Psoas muscle (tissue), 8 donors: ENCODE results near the gene PNPLA3. TPM values are rescaled to one million over a fixed set of nuclear protein-coding genes. Genes with fewer than 3 reads are reported as not detected.
A peak's percentile ranks its signal among the peaks of the same experiment; 100 is the strongest.

Experiments
- ATAC-seq, 4 donors: fragments of 200-7000 bp; cut with Tn5 transposase; one replicate each; pipeline ENCODE4 v1.9.1; 2020; ENCODE audit warnings: moderate library complexity in 3 of 4, mild to moderate bottlenecking in 2 of 4
- DNase-seq, 2 donors: peaks; one replicate each; pipeline ENCODE4 v3.0.0-alpha.2; 2020
- H3K27ac ChIP-seq: fragments of 200-600 bp; one replicate; pipeline ENCODE4 v1.8.0; 2022
- H3K27me3 ChIP-seq, 3 donors: fragments of 200-600 bp in 1 of 3; one replicate each; pipeline versions ENCODE4 v1.6.1 to v1.8.0; 2013 to 2022; ENCODE audit warnings: low read length in 2 of 3, mild to moderate bottlenecking in 2 of 3, moderate library complexity in 1 of 3; ENCODE audit not compliant: insufficient read depth in 3 of 3
- H3K36me3 ChIP-seq, 2 donors: fragments of 200-600 bp in 1 of 2; one replicate each; pipeline versions ENCODE4 v1.6.1 to v1.8.0; 2013 to 2022; ENCODE audit warnings: low read depth in 1 of 2, mild to moderate bottlenecking in 1 of 2, moderate library complexity in 1 of 2; ENCODE audit not compliant: insufficient read depth in 1 of 2
- H3K4me1 ChIP-seq: fragments of 200-600 bp; one replicate; pipeline ENCODE4 v1.8.0; 2022
- H3K4me3 ChIP-seq: fragments of 200-600 bp; one replicate; pipeline ENCODE4 v1.8.0; 2022; ENCODE audit warnings: mild to moderate bottlenecking
- H3K9me3 ChIP-seq: fragments of 200-600 bp; one replicate; pipeline ENCODE4 v1.8.0; 2022
- WGBS, 3 donors: extraction: QIAGEN DNeasy Blood & Tissue Kit; methylation state at CpG; one replicate each; pipeline versions ENCODE4 v1.1.6 to v1.1.7; 2013; 5-methylcytosine and 5-hydroxymethylcytosine counted together
- intact Hi-C, 2 donors: fragments of 100-400 bp; cut with DNase I; formaldehyde crosslinking; loops; one replicate each; pipeline versions ENCODE4 v1.11.0 to v1.14.2; 2022
- polyA plus RNA-seq, 3 donors: library from polyadenylated mRNA; stranded (reverse); fragments of 200-250 nt; gene quantifications; one replicate each; pipeline ENCODE4 v1.2.3, GENCODE V29; 2013
- total RNA-seq, 4 donors: library from RNA; stranded (reverse); fragmentation: NEBNext Ultra II Directional in 2 of 4; extraction: Animal tissue kit (Norgen Biotek cat#: 25700) in 2 of 4; gene quantifications; one replicate each; pipeline versions ENCODE4 v1.2.1 to v1.2.4, GENCODE V29; 2021 to 2023
- TF ChIP-seq, protein P1 (sequence below): fragments of 200-600 bp; IDR thresholded peaks from one replicate; pipeline ENCODE4 v1.8.0; 2022; ENCODE audit warnings: antibody characterized with exemption
- donor health status: healthy with polysubstance abuse.
- donor health status: DM: no; HTN: no; CAD: no; lungs with moderate emphysema.
- donor health status: Bipolar disorder and iron deficiency.
- donor health status: healthy.
- donor health status: DM: yes; HTN: yes; CAD: no.
- donor health status: DM: no; HTN: no; CAD: no.
- donor health status: DM: no; HTN: no; CAD: no.
- donor health status: DM: yes; HTN: yes; CAD: no.

PNPLA3 gene
- total and polyA plus RNA-seq, 7 donors = 0.29 to 3.3 (median 0.61) TPM; not detected in 1

- Histone ChIP-seq H3K27ac (peak overlapping the region; percentile 85), H3K27me3 (peaks cover 0 to 9% (median 1%) of the 10 kb centered on the region in 3 donors), H3K4me1 (peaks cover 4% of the 10 kb centered on the region), H3K9me3 (no peaks in the 10 kb centered on the region), H3K4me3 (peak overlapping the region; percentile 71), H3K36me3 (peaks cover 0 to 10% of the 10 kb centered on the region in 2 donors)
- TF ChIP-seq, protein P1, sequence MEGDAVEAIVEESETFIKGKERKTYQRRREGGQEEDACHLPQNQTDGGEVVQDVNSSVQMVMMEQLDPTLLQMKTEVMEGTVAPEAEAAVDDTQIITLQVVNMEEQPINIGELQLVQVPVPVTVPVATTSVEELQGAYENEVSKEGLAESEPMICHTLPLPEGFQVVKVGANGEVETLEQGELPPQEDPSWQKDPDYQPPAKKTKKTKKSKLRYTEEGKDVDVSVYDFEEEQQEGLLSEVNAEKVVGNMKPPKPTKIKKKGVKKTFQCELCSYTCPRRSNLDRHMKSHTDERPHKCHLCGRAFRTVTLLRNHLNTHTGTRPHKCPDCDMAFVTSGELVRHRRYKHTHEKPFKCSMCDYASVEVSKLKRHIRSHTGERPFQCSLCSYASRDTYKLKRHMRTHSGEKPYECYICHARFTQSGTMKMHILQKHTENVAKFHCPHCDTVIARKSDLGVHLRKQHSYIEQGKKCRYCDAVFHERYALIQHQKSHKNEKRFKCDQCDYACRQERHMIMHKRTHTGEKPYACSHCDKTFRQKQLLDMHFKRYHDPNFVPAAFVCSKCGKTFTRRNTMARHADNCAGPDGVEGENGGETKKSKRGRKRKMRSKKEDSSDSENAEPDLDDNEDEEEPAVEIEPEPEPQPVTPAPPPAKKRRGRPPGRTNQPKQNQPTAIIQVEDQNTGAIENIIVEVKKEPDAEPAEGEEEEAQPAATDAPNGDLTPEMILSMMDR = no peak
- ATAC-seq (no peak), DNase-seq (no peak)
- WGBS, 3 donors = 69 to 77% (median 76%) methylated on average over 7 of the region's 7 CpGs
- intact Hi-C loops = no loop called here
Measured at GRCh38 chr22:43924877-43925276, 1.3 kb downstream of the PNPLA3 start.

GRCh38 chr22:43925433-43926348, 2.1 kb downstream of the PNPLA3 start:
- Histone ChIP-seq H3K9me3 (no peaks in the 10 kb centered on the region), H3K4me3 (peak overlapping the region; percentile 71), H3K36me3 (peaks cover 0 to 10% of the 10 kb centered on the region in 2 donors), H3K27ac (peak overlapping the region; percentile 85), H3K4me1 (peaks cover 4% of the 10 kb centered on the region), H3K27me3 (peaks cover 0 to 13% (median 0%) of the 10 kb centered on the region in 3 donors)
- ATAC-seq = peak; percentile 13 to 74 (median 69)
- peak in 1 of 2 donors; percentile 65 for DNase-seq
- intact Hi-C loops = no loop called here
- TF ChIP-seq, protein P1 = no peak
- 58 to 72% (median 60%) methylated on average over 6 of the region's 6 CpGs for WGBS, 3 donors

DNA sequence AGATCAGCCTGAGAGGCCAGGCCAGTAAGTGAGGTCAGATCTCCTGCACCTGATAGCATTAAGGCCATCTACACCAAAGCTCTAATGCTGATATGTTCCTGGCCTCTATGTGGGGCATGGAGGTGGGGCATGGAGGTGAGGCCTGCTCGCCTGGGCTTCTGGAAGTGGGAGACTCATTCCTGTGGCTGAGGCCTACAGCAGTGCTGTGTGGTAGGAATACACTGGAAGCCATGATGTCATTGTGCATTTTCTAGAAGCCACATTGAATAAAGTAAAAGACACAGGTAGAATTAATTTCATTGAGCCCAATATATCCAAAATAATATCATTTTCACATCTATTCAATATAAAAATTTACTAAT, 2.7 kb downstream of the PNPLA3 start:
- H3K27me3 ChIP-seq = peaks cover 0 to 13% (median 0%) of the 10 kb centered on the region in 3 donors

DNA sequence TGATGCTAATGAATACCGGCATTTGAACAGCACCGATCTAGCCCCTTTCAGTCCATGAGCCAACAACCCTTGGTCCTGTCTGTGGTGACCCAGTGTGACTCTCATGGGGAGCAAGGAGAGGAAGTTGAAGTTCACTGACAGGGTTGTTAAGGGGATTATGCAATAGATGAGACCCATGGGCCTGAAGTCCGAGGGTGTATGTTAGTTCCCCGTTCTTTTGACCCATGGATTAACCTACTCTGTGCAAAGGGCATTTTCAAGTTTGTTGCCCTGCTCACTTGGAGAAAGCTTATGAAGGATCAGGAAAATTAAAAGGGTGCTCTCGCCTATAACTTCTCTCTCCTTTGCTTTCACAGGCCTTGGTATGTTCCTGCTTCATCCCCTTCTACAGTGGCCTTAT, 4.9 kb downstream of the PNPLA3 start:
- ATAC-seq (no peak), DNase-seq (no peak)
- TF ChIP-seq, protein P1 = no peak
- H3K27ac ChIP-seq = no peak overlapping the region
- H3K9me3 ChIP-seq = no peaks in the 10 kb centered on the region
- intact Hi-C loops = no loop called here
- no peaks in the 10 kb centered on the region for H3K4me1 ChIP-seq
- no peak overlapping the region for H3K4me3 ChIP-seq
- WGBS, 3 donors = 76 to 84% (median 82%) methylated on average over 5 of the region's 5 CpGs
- H3K27me3 ChIP-seq = peaks cover 0 to 13% (median 0%) of the 10 kb centered on the region in 3 donors
- peaks cover 0 to 17% of the 10 kb centered on the region in 2 donors for H3K36me3 ChIP-seq

More for the DNA sequence above, 2.7 kb downstream of the PNPLA3 start:
- Histone ChIP-seq H3K27ac (peak overlapping the region; percentile 85), H3K4me3 (no peak overlapping the region), H3K36me3 (peaks cover 0 to 10% of the 10 kb centered on the region in 2 donors), H3K9me3 (no peaks in the 10 kb centered on the region), H3K4me1 (peaks cover 4% of the 10 kb centered on the region)
- DNase-seq (no peak), ATAC-seq (no peak)
- WGBS, 3 donors = 50 to 84% (median 59%) methylated on average over 1 of the region's 1 CpG
- intact Hi-C loops = no loop called here
- TF ChIP-seq, protein P1 = no peak
